ENCODE data around the gene KIAA1328. TPM values are rescaled to one million over a fixed set of nuclear protein-coding genes. Genes with fewer than 3 reads are reported as not detected.

The KIAA1328 gene
- total RNA-seq, 6 donors from 2014 or later: 10.6 to 66.0 (median 28.8) TPM

GRCh38 chr18:36818652-36819051, 10.3 kb upstream of the KIAA1328 start:
- ATAC-seq (ENCODE audit: low FRiP score in 2 of 2) (no peak), DNase-seq (no peak)
- H3K36me3 ChIP-seq: peaks cover 3 to 35% (median 11%) of the 10 kb centered on the region in 4 donors
- no peaks in the 10 kb centered on the region for H3K9me3 ChIP-seq
- no peak overlapping the region for H3K4me3 ChIP-seq
- no peaks in the 10 kb centered on the region for H3K27me3 ChIP-seq
- WGBS, 2 donors: 85 to 86% methylated on average over 3 of the region's 3 CpGs
- no peak overlapping the region for H3K27ac ChIP-seq
- peaks cover 0 to 3% (median 0%) of the 10 kb centered on the region in 4 donors for H3K4me1 ChIP-seq
- TF ChIP-seq POLR2AphosphoS5 (IDR thresholded peaks at IDR 0.05): no peak
- no peak for TF ChIP-seq CTCF (IDR thresholded peaks at IDR 0.05)
- no peak for TF ChIP-seq POLR2A (IDR thresholded peaks at IDR 0.05)
- TF ChIP-seq EP300 (IDR thresholded peaks at IDR 0.05): no peak

- Histone ChIP-seq H3K36me3 (peaks cover 3 to 28% (median 11%) of the 10 kb centered on the region in 4 donors), H3K27ac (no peak overlapping the region), H3K27me3 (no peaks in the 10 kb centered on the region), H3K9me3 (no peaks in the 10 kb centered on the region), H3K4me3 (no peak overlapping the region), H3K4me1 (peaks cover 0 to 3% (median 0%) of the 10 kb centered on the region in 4 donors)
- ATAC-seq (ENCODE audit: low FRiP score in 2 of 2): no peak
- no peak for DNase-seq
- TF ChIP-seq POLR2A (IDR thresholded peaks at IDR 0.05) (no peak), POLR2AphosphoS5 (IDR thresholded peaks at IDR 0.05) (no peak), CTCF (IDR thresholded peaks at IDR 0.05) (no peak), EP300 (IDR thresholded peaks at IDR 0.05) (no peak)
Measured at GRCh38 chr18:36819621-36820020, 9.3 kb upstream of the KIAA1328 start.

GRCh38 chr18:36821681-36822080, 7.2 kb upstream of the KIAA1328 start:
- ATAC-seq (ENCODE audit: low FRiP score in 2 of 2) (no peak), DNase-seq (no peak)
- no peak overlapping the region for H3K27ac ChIP-seq
- 92 to 99% methylated on average over 4 of the region's 4 CpGs for WGBS, 2 donors
- no peaks in the 10 kb centered on the region for H3K9me3 ChIP-seq
- no peaks in the 10 kb centered on the region for H3K4me1 ChIP-seq
- H3K36me3 ChIP-seq: peaks cover 3 to 24% (median 10%) of the 10 kb centered on the region in 4 donors
- H3K4me3 ChIP-seq: no peak overlapping the region
- H3K27me3 ChIP-seq: no peaks in the 10 kb centered on the region
- TF ChIP-seq POLR2A (IDR thresholded peaks at IDR 0.05): no peak

GRCh38 chr18:36825526-36825925, 3.4 kb upstream of the KIAA1328 start:
- ATAC-seq (ENCODE audit: low FRiP score in 2 of 2) (no peak), DNase-seq (no peak)
- TF ChIP-seq POLR2A (IDR thresholded peaks at IDR 0.05) (no peak), EP300 (IDR thresholded peaks at IDR 0.05) (no peak), POLR2AphosphoS5 (IDR thresholded peaks at IDR 0.05) (no peak), CTCF (IDR thresholded peaks at IDR 0.05) (no peak)
- H3K27me3 ChIP-seq: no peaks in the 10 kb centered on the region
- H3K4me3 ChIP-seq: no peak overlapping the region
- peaks cover 4 to 20% (median 17%) of the 10 kb centered on the region in 4 donors for H3K4me1 ChIP-seq
- H3K9me3 ChIP-seq: no peaks in the 10 kb centered on the region
- H3K27ac ChIP-seq: no peak overlapping the region
- no peaks in the 10 kb centered on the region for H3K36me3 ChIP-seq

- no peak for TF ChIP-seq EP300 (IDR thresholded peaks at IDR 0.05)
- no peak for TF ChIP-seq POLR2A (IDR thresholded peaks at IDR 0.05)
- TF ChIP-seq POLR2AphosphoS5 (IDR thresholded peaks at IDR 0.05): no peak
- TF ChIP-seq CTCF (IDR thresholded peaks at IDR 0.05): no peak
- Histone ChIP-seq H3K9me3 (no peaks in the 10 kb centered on the region), H3K27me3 (no peaks in the 10 kb centered on the region), H3K4me3 (no peak overlapping the region), H3K36me3 (no peaks in the 10 kb centered on the region), H3K27ac (no peak overlapping the region), H3K4me1 (peaks cover 4 to 26% (median 19%) of the 10 kb centered on the region in 4 donors)
- ATAC-seq (ENCODE audit: low FRiP score in 2 of 2) (no peak), DNase-seq (no peak)
- WGBS, 2 donors: 92 to 95% methylated on average over 3 of the region's 3 CpGs
Measured at GRCh38 chr18:36826556-36826955, 2.4 kb upstream of the KIAA1328 start.

All from upper lobe of left lung (tissue), 6 donors.